SK-N-SH (cell line): ENCODE data around the gene RAD52. TPM values are rescaled to one million over a fixed set of nuclear protein-coding genes. Genes with fewer than 3 reads are reported as not detected.

Experiments used
- CTCF ChIA-PET: fragments of 300-600, 350-600 bp; formaldehyde crosslinking; extraction: SDS; loops from one replicate; lab custom pipeline; 2021; lab: Yijun Ruan, JAX
- POLR2A ChIA-PET: fragments of 350-600 bp; sonication (Branson Sonifier 250); formaldehyde crosslinking; extraction: SDS; loops from one replicate; lab custom pipeline; 2020; ENCODE audit warnings: antibody characterized with exemption, inconsistent platforms; lab: Yijun Ruan, JAX
- DNase-seq: peaks from one replicate; pipeline ENCODE4 v3.0.0; 2012
- H2AFZ ChIP-seq: fragments of 200-600 bp; sonication (generic); 2 replicates; pipeline ENCODE4 v1.8.1; 2016; ENCODE audit warnings: antibody characterized with exemption, mild to moderate bottlenecking, low read depth
- H3F3A ChIP-seq: fragments of 200-600 bp; sonication (generic); replicated peaks from 2 replicates; pipeline ENCODE3; 2016; ENCODE audit warnings: antibody characterized with exemption, mild to moderate bottlenecking; ENCODE audit not compliant: insufficient read depth
- H3K27ac ChIP-seq, 2 experiments: fragments of 200-500 bp in 1 of 2; fragments of 200-600 bp in 1 of 2; sonication (Bioruptor generic) in 1 of 2; sonication (generic), shearing (Covaris generic) in 1 of 2; 2 replicates each; pipeline versions ENCODE4 v1.5.1 to v1.6.1; 2014 to 2016; ENCODE audit warnings: low read depth in 2 of 2, inconsistent platforms in 1 of 2, low read length in 1 of 2, mild to moderate bottlenecking in 1 of 2, mixed read lengths in 1 of 2
- H3K27me3 ChIP-seq: fragments of 200-600 bp; sonication (generic), shearing (Covaris generic); 2 replicates; pipeline ENCODE4 v1.6.1; 2016; ENCODE audit warnings: mixed run types; ENCODE audit not compliant: insufficient read depth
- H3K36me3 ChIP-seq, 2 experiments: fragments of 200-500 bp in 1 of 2; fragments of 200-600 bp in 1 of 2; sonication (Bioruptor generic) in 1 of 2; sonication (generic) in 1 of 2; replicated peaks in 1 of 2; 2 replicates each; pipeline versions ENCODE3 to v1.5.1; 2014 to 2016; ENCODE audit warnings: low read length in 1 of 2, mild to moderate bottlenecking in 1 of 2; ENCODE audit not compliant: insufficient read depth in 2 of 2, control insufficient read depth in 1 of 2
- H3K4me1 ChIP-seq, 2 experiments: fragments of 200-500 bp in 1 of 2; fragments of 200-600 bp in 1 of 2; sonication (Bioruptor generic) in 1 of 2; sonication (generic), shearing (Covaris generic) in 1 of 2; 2 replicates each; pipeline versions ENCODE4 v1.5.1 to v1.6.1; 2014 to 2016; ENCODE audit warnings: low read depth in 1 of 2, low read length in 1 of 2, mixed run types in 1 of 2; ENCODE audit not compliant: insufficient read depth in 2 of 2, control insufficient read depth in 1 of 2
- H3K4me2 ChIP-seq: fragments of 200-600 bp; sonication (generic), shearing (Covaris generic); 2 replicates; pipeline ENCODE4 v1.6.1; 2017; ENCODE audit warnings: mixed run types
- H3K4me3 ChIP-seq, 2 experiments: fragments of 200-500 bp in 1 of 2; fragments of 200-600 bp in 1 of 2; sonication (Bioruptor generic) in 1 of 2; sonication (generic), shearing (Covaris generic) in 1 of 2; 2 replicates each; pipeline versions ENCODE4 v1.5.1 to v1.8.1; 2014 to 2016; ENCODE audit warnings: low read depth in 2 of 2, inconsistent platforms in 1 of 2, low read length in 1 of 2, mild to moderate bottlenecking in 1 of 2, mixed read lengths in 1 of 2, moderate library complexity in 1 of 2
- H3K79me2 ChIP-seq: fragments of 200-600 bp; sonication (generic); 2 replicates; pipeline ENCODE4 v1.8.1; 2017; ENCODE audit warnings: mild to moderate bottlenecking; ENCODE audit not compliant: insufficient read depth
- H3K9ac ChIP-seq: fragments of 200-600 bp; sonication (generic); 2 replicates; pipeline ENCODE4 v1.6.1; 2017; ENCODE audit warnings: mixed run types
- H3K9me2 ChIP-seq: fragments of 200-600 bp; sonication (generic); 2 replicates; pipeline ENCODE4 v1.6.1; 2017; ENCODE audit warnings: mixed run types
- H3K9me3 ChIP-seq: fragments of 200-600 bp; sonication (generic); 2 replicates; pipeline ENCODE4 v1.6.1; 2017; ENCODE audit warnings: mixed run types, mild to moderate bottlenecking, moderate library complexity
- H4K20me1 ChIP-seq: fragments of 200-600 bp; sonication (generic); 2 replicates; pipeline ENCODE4 v1.6.1; 2017; ENCODE audit warnings: mild to moderate bottlenecking, mixed run types; ENCODE audit not compliant: insufficient read depth
- CHD2 ChIP-seq: fragments of 150-350 bp; IDR thresholded peaks from 2 replicates; pipeline ENCODE4 v1.6.1; 2018; ENCODE audit warnings: low read length; ENCODE audit not compliant: partially characterized antibody
- CTCF ChIP-seq: fragments of 200-600 bp; sonication (generic); IDR thresholded peaks from 2 replicates; pipeline ENCODE4 v1.6.1; 2017; ENCODE audit warnings: antibody characterized with exemption, mild to moderate bottlenecking, moderate library complexity
- ELF1 ChIP-seq: IDR thresholded peaks from 2 replicates; pipeline ENCODE4 v1.4.0; 2012
- EP300 ChIP-seq, 2 experiments: IDR thresholded peaks; 2 replicates each; pipeline versions ENCODE4 v1.4.0 to v1.6.1; 2012; ENCODE audit warnings: borderline replicate concordance in 1 of 2, low read depth in 1 of 2, low read length in 1 of 2
- EZH2phosphoT487 ChIP-seq: fragments of 200-600 bp; sonication (generic); IDR thresholded peaks from 2 replicates; pipeline ENCODE4 v1.6.1; 2017; ENCODE audit warnings: low read depth, mixed run types, mild to moderate bottlenecking, antibody characterized with exemption, moderate library complexity, borderline replicate concordance
- FOXJ3 ChIP-seq: sonication (generic); formaldehyde crosslinking; IDR thresholded peaks from 2 replicates; pipeline ENCODE4 v1.5.1; 2020; ENCODE audit warnings: mild to moderate bottlenecking, missing genetic modification reagents
- FOXM1 ChIP-seq: IDR thresholded peaks from 2 replicates; pipeline ENCODE4 v1.4.0; 2012; ENCODE audit warnings: low read depth, mild to moderate bottlenecking
- GABPA ChIP-seq: IDR thresholded peaks from 2 replicates; pipeline ENCODE4 v1.4.0; 2012; ENCODE audit warnings: low read depth, mild to moderate bottlenecking
- GATA2 ChIP-seq: sonication (generic); formaldehyde crosslinking; IDR thresholded peaks from 2 replicates; pipeline ENCODE4 v1.5.0; 2020; ENCODE audit warnings: mild to moderate bottlenecking, missing genetic modification reagents
- JUND ChIP-seq: IDR thresholded peaks from 2 replicates; pipeline ENCODE4 v1.4.0; 2012
- NRF1 ChIP-seq: IDR thresholded peaks from 2 replicates; pipeline ENCODE4 v1.6.1; 2012; ENCODE audit warnings: low read depth, mild to moderate bottlenecking, low read length
- PBX3 ChIP-seq: IDR thresholded peaks from 2 replicates; pipeline ENCODE4; 2012
- POLR2AphosphoS5 ChIP-seq: IDR thresholded peaks from 2 replicates; pipeline ENCODE4 v1.6.1; 2012; ENCODE audit warnings: low read depth, low read length
- RAD21 ChIP-seq: IDR thresholded peaks from 2 replicates; pipeline ENCODE4 v1.6.1; 2012; ENCODE audit warnings: mild to moderate bottlenecking, low read length
- RCOR1 ChIP-seq: fragments of 150-350 bp; IDR thresholded peaks from 2 replicates; pipeline ENCODE4 v1.6.1; 2017; ENCODE audit warnings: antibody characterized with exemption, low read length
- RXRA ChIP-seq: IDR thresholded peaks from 2 replicates; pipeline ENCODE4 v1.4.0; 2012; ENCODE audit warnings: low read depth, mild to moderate bottlenecking, borderline replicate concordance
- SMC3 ChIP-seq: IDR thresholded peaks from 2 replicates; pipeline ENCODE4 v1.6.1; 2012; ENCODE audit warnings: low read depth, low read length, improper control_type of control experiment
- TEAD4 ChIP-seq: IDR thresholded peaks from 2 replicates; pipeline ENCODE4 v1.4.0; 2012; ENCODE audit warnings: mild to moderate bottlenecking, borderline replicate concordance; ENCODE audit not compliant: insufficient read depth
- YY1 ChIP-seq: IDR thresholded peaks from 2 replicates; pipeline ENCODE4 v1.4.0; 2012; ENCODE audit warnings: low read depth, mild to moderate bottlenecking
- ZBTB33 ChIP-seq: IDR thresholded peaks from 2 replicates; pipeline ENCODE4 v1.4.0; 2012; ENCODE audit warnings: low read depth, borderline replicate concordance
- WGBS: methylation state at CpG from one replicate; pipeline ENCODE4 v1.1.6; 2017; ENCODE audit warnings: low lambda C conversion rate; 5-methylcytosine and 5-hydroxymethylcytosine counted together
- polyA plus RNA-seq, 3 experiments: library from polyadenylated mRNA; depleted of rRNA; stranded (reverse); fragments of >200 nt; gene quantifications; 2 replicates each; pipeline ENCODE4 v1.2.3, GENCODE V29; 2012

RAD52 gene
- polyA plus RNA-seq, 1 of the 3 experiments (the other 2 are of a cell fraction), result 11.2 TPM

GRCh38 chr12:996881-997280, 47.4 kb upstream of the RAD52 start:
- no peak overlapping the region for H3K4me3 ChIP-seq
- H3K36me3 ChIP-seq, result peaks cover 0 to 11% of the 10 kb centered on the region in 2 experiments
- no peak overlapping the region for H3K9ac ChIP-seq
- H3K4me1 ChIP-seq, result peaks cover 4 to 7% of the 10 kb centered on the region in 2 experiments; a peak in 3 of 4 replicates
- H3K27ac ChIP-seq, result no peak overlapping the region
- H2AFZ ChIP-seq, result no peak overlapping the region
- 98% methylated on average over 4 of the region's 4 CpGs for WGBS
- H3K9me3 ChIP-seq, result no peaks in the 10 kb centered on the region
- no peaks in the 10 kb centered on the region for H3K9me2 ChIP-seq
- no peak for DNase-seq
- no peaks in the 10 kb centered on the region for H3K27me3 ChIP-seq
- ChIA-PET POLR2A (no interaction called here), CTCF (interaction anchor here (1.0 to 1.5 kb wide), 2 partner anchors 11 to 96 kb away, joined by 4 to 6 read pairs; no protein-coding TSS in a partner anchor)
- peaks cover 22% of the 10 kb centered on the region for H3F3A ChIP-seq
- H3K79me2 ChIP-seq, result peaks cover 98% of the 10 kb centered on the region
- TF ChIP-seq TEAD4 (no peak), RCOR1 (no peak), ZBTB33 (no peak), NRF1 (no peak), JUND (no peak), POLR2AphosphoS5 (no peak), GABPA (no peak), EZH2phosphoT487 (no peak), GATA2 (CRISPR knock-in tag) (no peak)
- H3K4me2 ChIP-seq, result no peak overlapping the region
- peaks cover 34% of the 10 kb centered on the region for H4K20me1 ChIP-seq

- H3K4me2 ChIP-seq, result peak overlapping the region; percentile 93
- peaks cover 17 to 19% of the 10 kb centered on the region in 2 experiments; a peak in 3 of 4 replicates for H3K4me1 ChIP-seq
- H3K9ac ChIP-seq, result no peak overlapping the region
- H3K36me3 ChIP-seq, result peaks cover 0 to 6% of the 10 kb centered on the region in 2 experiments
- WGBS, result 14% methylated on average over 1 of the region's 1 CpG
- ChIA-PET POLR2A (no interaction called here), CTCF (interaction anchor here (0.6 to 1.7 kb wide), 5 partner anchors 24 to 550 kb away, joined by 3 to 4 read pairs (median 3); partner anchors contain the start of gene RAD52)
- no peaks in the 10 kb centered on the region for H3K9me2 ChIP-seq
- no peak for DNase-seq
- TF ChIP-seq EZH2phosphoT487, result no peak
- no peak for TF ChIP-seq RAD21
- no peak for TF ChIP-seq FOXJ3 (CRISPR knock-in tag)
- TF ChIP-seq PBX3, result no peak
- no peak for TF ChIP-seq TEAD4
- TF ChIP-seq ELF1, result no peak
- TF ChIP-seq GATA2 (CRISPR knock-in tag), result no peak
- TF ChIP-seq GABPA, result no peak
- no peak for TF ChIP-seq YY1
- no peak for TF ChIP-seq CHD2
- no peak for TF ChIP-seq EP300 (IDR thresholded peaks at IDR 0.05; ENCODE audit: borderline replicate concordance in 1 of 2, low read depth in 1 of 2, low read length in 1 of 2)
- TF ChIP-seq FOXM1, result no peak
- no peak for TF ChIP-seq ZBTB33
- TF ChIP-seq RCOR1, result no peak
- no peak for TF ChIP-seq NRF1
- no peak for TF ChIP-seq CTCF
- no peak for TF ChIP-seq RXRA
- TF ChIP-seq SMC3, result no peak
- no peak for TF ChIP-seq POLR2AphosphoS5
- peaks cover 85% of the 10 kb centered on the region for H3K79me2 ChIP-seq
- peak overlapping the region in 1 of 2 experiments; percentile 98; a peak in 1 of 4 replicates for H3K27ac ChIP-seq
- H3K9me3 ChIP-seq, result no peaks in the 10 kb centered on the region
- peaks cover 26% of the 10 kb centered on the region for H3F3A ChIP-seq
- no peak overlapping the region for H2AFZ ChIP-seq
- no peaks in the 10 kb centered on the region for H3K27me3 ChIP-seq
- peaks cover 27% of the 10 kb centered on the region for H4K20me1 ChIP-seq
- peak overlapping the region; percentile 66 to 85; a peak in 3 of 4 replicates for H3K4me3 ChIP-seq
Observed at GRCh38 chr12:992647-993046, 43.2 kb upstream of the RAD52 start.
